Mammary epithelial cell (primary cell): Measurements from ENCODE around the gene HOXB7.

Experiments
- EZH2 ChIP-seq: IDR thresholded peaks from 2 replicates; pipeline ENCODE4 v1.6.1; 2012; ENCODE audit warnings: low read length, inconsistent platforms, borderline replicate concordance
- TF ChIP-seq, protein P1 (sequence below), 2 donors: IDR thresholded peaks in 1 of 2; conservative IDR thresholded peaks in 1 of 2; 2 replicates each; pipeline ENCODE4 v1.5.1; 2011 to 2012; ENCODE audit warnings: inconsistent platforms in 2 of 2, low read length in 2 of 2, mild to moderate bottlenecking in 2 of 2, control low read depth in 1 of 2, low read depth in 1 of 2; ENCODE audit not compliant: insufficient read depth in 1 of 2; ENCODE audit errors: extremely low read depth in 1 of 2

DNA sequence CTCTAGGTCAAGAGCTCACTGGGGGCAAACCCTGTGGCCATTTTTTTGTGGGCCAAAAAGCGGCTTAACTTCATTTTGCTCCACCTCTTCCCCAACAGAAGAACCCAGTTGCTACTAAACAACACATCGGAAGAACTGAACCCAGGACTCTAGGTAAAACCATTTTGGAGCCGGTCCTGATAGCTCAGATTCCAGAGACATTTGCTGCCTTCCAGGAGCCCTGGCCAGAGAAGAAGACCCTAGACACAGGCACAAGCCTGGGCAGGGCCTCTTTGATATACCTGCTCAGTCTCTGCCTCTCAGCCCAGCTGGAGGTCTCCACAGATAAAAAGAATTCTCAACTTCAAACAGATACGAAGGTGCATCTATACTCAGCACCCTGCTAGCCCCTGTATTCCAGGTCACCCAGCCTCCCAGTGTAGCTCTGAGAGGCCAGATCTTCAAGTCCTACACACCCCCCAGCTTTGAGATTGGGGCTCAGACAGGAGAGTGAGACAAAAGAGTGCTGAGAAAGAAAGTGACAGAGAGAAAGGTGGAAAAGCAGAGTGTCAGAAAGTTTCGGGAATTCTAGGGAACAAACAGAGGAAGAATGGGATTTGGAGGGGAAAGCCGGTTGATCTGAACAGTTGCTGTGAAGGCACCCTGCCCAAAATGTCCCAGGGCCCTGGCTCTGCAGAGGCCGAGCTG is 21.9 kb upstream of the HOXB7 start:
- TF ChIP-seq, protein P1, sequence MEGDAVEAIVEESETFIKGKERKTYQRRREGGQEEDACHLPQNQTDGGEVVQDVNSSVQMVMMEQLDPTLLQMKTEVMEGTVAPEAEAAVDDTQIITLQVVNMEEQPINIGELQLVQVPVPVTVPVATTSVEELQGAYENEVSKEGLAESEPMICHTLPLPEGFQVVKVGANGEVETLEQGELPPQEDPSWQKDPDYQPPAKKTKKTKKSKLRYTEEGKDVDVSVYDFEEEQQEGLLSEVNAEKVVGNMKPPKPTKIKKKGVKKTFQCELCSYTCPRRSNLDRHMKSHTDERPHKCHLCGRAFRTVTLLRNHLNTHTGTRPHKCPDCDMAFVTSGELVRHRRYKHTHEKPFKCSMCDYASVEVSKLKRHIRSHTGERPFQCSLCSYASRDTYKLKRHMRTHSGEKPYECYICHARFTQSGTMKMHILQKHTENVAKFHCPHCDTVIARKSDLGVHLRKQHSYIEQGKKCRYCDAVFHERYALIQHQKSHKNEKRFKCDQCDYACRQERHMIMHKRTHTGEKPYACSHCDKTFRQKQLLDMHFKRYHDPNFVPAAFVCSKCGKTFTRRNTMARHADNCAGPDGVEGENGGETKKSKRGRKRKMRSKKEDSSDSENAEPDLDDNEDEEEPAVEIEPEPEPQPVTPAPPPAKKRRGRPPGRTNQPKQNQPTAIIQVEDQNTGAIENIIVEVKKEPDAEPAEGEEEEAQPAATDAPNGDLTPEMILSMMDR (conservative IDR thresholded peaks at IDR 0.05 in 1 of 2, IDR thresholded peaks at IDR 0.05 in 1 of 2; ENCODE audit: extremely low read depth in 1 of 2, insufficient read depth in 1 of 2, low read depth in 1 of 2, low read length in 2 of 2) = no peak
- no peak for TF ChIP-seq EZH2
